ENCODE measurements around the gene RFX1.

Gene RFX1

GRCh38 chr19:13995878-13996765 is 10.0 kb downstream of the RFX1 start:
- no peak for DNase-seq

- DNase-seq, result no peak
Measured at GRCh38 chr19:13995017-13995728, 10.9 kb downstream of the RFX1 start.

- DNase-seq, result no peak
Measured at GRCh38 chr19:13993590-13994300, 12.4 kb downstream of the RFX1 start.

GRCh38 chr19:13992025-13992424 is 14.1 kb downstream of the RFX1 start:
- no peak for DNase-seq

GRCh38 chr19:13990085-13990484 is 16.0 kb downstream of the RFX1 start:
- no peak for DNase-seq

GRCh38 chr19:13989487-13989886 is 16.6 kb downstream of the RFX1 start:
- DNase-seq, result no peak

GRCh38 chr19:13987101-13987890 is 18.8 kb downstream of the RFX1 start:
- DNase-seq, result no peak

- DNase-seq, result peak; percentile 78
Measured at GRCh38 chr19:13986348-13986904, 19.7 kb downstream of the RFX1 start.

GRCh38 chr19:13985771-13986347 is 20.3 kb downstream of the RFX1 start:
- DNase-seq, result no peak

- no peak for DNase-seq
Measured at GRCh38 chr19:13984875-13985741, 21.0 kb downstream of the RFX1 start.

GRCh38 chr19:13984186-13984585 is 21.9 kb downstream of the RFX1 start:
- DNase-seq, result no peak

GRCh38 chr19:13983213-13983889 is 22.8 kb downstream of the RFX1 start:
- no peak for DNase-seq

- DNase-seq, result no peak
Measured at GRCh38 chr19:13982773-13983172, 23.3 kb downstream of the RFX1 start.

- DNase-seq, result no peak
Measured at GRCh38 chr19:13981988-13982501, 24.1 kb downstream of the RFX1 start.

- DNase-seq, result no peak
Measured at GRCh38 chr19:13981467-13981866, 24.7 kb downstream of the RFX1 start.

- no peak for DNase-seq
Measured at GRCh38 chr19:13981021-13981420, 25.1 kb downstream of the RFX1 start.

GRCh38 chr19:13980340-13980739 is 25.8 kb downstream of the RFX1 start:
- DNase-seq, result no peak

GRCh38 chr19:13979686-13980085 is 26.4 kb downstream of the RFX1 start:
- peak; percentile 43 for DNase-seq

- DNase-seq, result no peak
Measured at GRCh38 chr19:13979244-13979615, 26.9 kb downstream of the RFX1 start.
